H9 (cell line): ENCODE data around the gene CSNK1E. TPM values are rescaled to one million over a fixed set of nuclear protein-coding genes. Genes with fewer than 3 reads are reported as not detected.

ENCODE experiments used
- DNase-seq: peaks from one replicate; pipeline ENCODE4 v3.0.0-alpha.2; 2017
- H2AFZ ChIP-seq: one replicate; pipeline ENCODE4 v1.6.1; 2013; ENCODE audit warnings: mild to moderate bottlenecking, low read length, control low read depth, moderate library complexity
- H2AK5ac ChIP-seq: 2 replicates; pipeline ENCODE4 v1.6.1; 2013; ENCODE audit warnings: low read length, control low read depth, mixed read lengths; ENCODE audit not compliant: insufficient read length
- H2BK120ac ChIP-seq: one replicate; pipeline ENCODE4 v1.6.1; 2013; ENCODE audit warnings: low read depth, mild to moderate bottlenecking, low read length, control low read depth, inconsistent platforms; ENCODE audit not compliant: poor library complexity, severe bottlenecking
- H2BK12ac ChIP-seq: 2 replicates; pipeline ENCODE4 v1.6.1; 2013; ENCODE audit warnings: low read length, control low read depth, mixed read lengths, low read depth; ENCODE audit not compliant: insufficient read length
- H2BK15ac ChIP-seq: 2 replicates; pipeline ENCODE4 v1.6.1; 2013; ENCODE audit warnings: low read depth, low read length, control low read depth
- H2BK20ac ChIP-seq: one replicate; pipeline ENCODE4 v1.6.1; 2013; ENCODE audit warnings: low read depth, mild to moderate bottlenecking, low read length, control low read depth, inconsistent platforms; ENCODE audit not compliant: poor library complexity, severe bottlenecking
- H2BK5ac ChIP-seq: 2 replicates; pipeline ENCODE4 v1.6.1; 2013; ENCODE audit warnings: low read length, control low read depth, mixed read lengths; ENCODE audit not compliant: insufficient read length
- H3K14ac ChIP-seq: 2 replicates; pipeline ENCODE4 v1.6.1; 2013; ENCODE audit warnings: low read length, control low read depth; ENCODE audit not compliant: insufficient read depth
- H3K18ac ChIP-seq: 2 replicates; pipeline ENCODE4 v1.6.1; 2013; ENCODE audit warnings: low read depth, mild to moderate bottlenecking, mixed read lengths, low read length, control low read depth; ENCODE audit not compliant: insufficient read length
- H3K23ac ChIP-seq: 2 replicates; pipeline ENCODE4 v1.6.1; 2013; ENCODE audit warnings: low read length, control low read depth, mixed read lengths, low read depth; ENCODE audit not compliant: insufficient read length
- H3K23me2 ChIP-seq: 2 replicates; pipeline ENCODE4 v1.6.1; 2013; ENCODE audit warnings: low read depth, mild to moderate bottlenecking, mixed read lengths, low read length, control low read depth; ENCODE audit not compliant: insufficient read length, poor library complexity, severe bottlenecking
- H3K27ac ChIP-seq: 2 replicates; pipeline ENCODE4 v1.5.1; 2013; ENCODE audit warnings: low read length, control low read depth, mixed read lengths, low read depth; ENCODE audit not compliant: insufficient read length
- H3K27me3 ChIP-seq: 2 replicates; pipeline ENCODE4 v1.6.1; 2013; ENCODE audit warnings: low read length, control low read depth, inconsistent platforms; ENCODE audit not compliant: insufficient read depth
- H3K4ac ChIP-seq: 2 replicates; pipeline ENCODE4 v1.6.1; 2013; ENCODE audit warnings: low read depth, mild to moderate bottlenecking, control low read depth, inconsistent platforms, low read length, moderate library complexity
- H3K4me1 ChIP-seq: 2 replicates; pipeline ENCODE4 v1.6.1; 2013; ENCODE audit warnings: low read length, control low read depth, inconsistent platforms; ENCODE audit not compliant: insufficient read depth
- H3K4me2 ChIP-seq: 2 replicates; pipeline ENCODE4 v1.6.1; 2013; ENCODE audit warnings: low read length, control low read depth, mixed read lengths; ENCODE audit not compliant: insufficient read length, insufficient read depth
- H3K56ac ChIP-seq: 2 replicates; pipeline ENCODE4 v1.6.1; 2013; ENCODE audit warnings: low read depth, mild to moderate bottlenecking, mixed read lengths, low read length, control low read depth; ENCODE audit not compliant: insufficient read length
- H3K79me1 ChIP-seq: 2 replicates; pipeline ENCODE4 v1.6.1; 2013; ENCODE audit warnings: low read depth, mild to moderate bottlenecking, moderate library complexity, low read length, control low read depth, inconsistent platforms; ENCODE audit not compliant: insufficient read depth, poor library complexity, severe bottlenecking
- H3K79me2 ChIP-seq: 2 replicates; pipeline ENCODE4 v1.6.1; 2013; ENCODE audit warnings: low read length, control low read depth, inconsistent platforms; ENCODE audit not compliant: insufficient read depth
- H3K9ac ChIP-seq: 2 replicates; pipeline ENCODE4 v1.6.1; 2013; ENCODE audit warnings: low read length, control low read depth, mixed read lengths; ENCODE audit not compliant: insufficient read length; ENCODE audit errors: extremely low read depth
- H3K9me3 ChIP-seq: one replicate; pipeline ENCODE4 v1.6.1; 2013; ENCODE audit warnings: low read depth, low read length, inconsistent platforms; ENCODE audit not compliant: control insufficient read depth
- H3T11ph ChIP-seq: one replicate; pipeline ENCODE4 v1.6.1; 2013; ENCODE audit warnings: mild to moderate bottlenecking, low read length, control low read depth, inconsistent platforms
- H4K20me1 ChIP-seq: one replicate; pipeline ENCODE4 v1.6.1; 2013; ENCODE audit not compliant: control insufficient read depth, insufficient read length, insufficient read depth
- H4K5ac ChIP-seq: 2 replicates; pipeline ENCODE4 v1.6.1; 2013; ENCODE audit warnings: low read depth, mild to moderate bottlenecking, mixed read lengths, low read length, control low read depth; ENCODE audit not compliant: insufficient read length
- H4K8ac ChIP-seq: replicated peaks from 2 replicates; pipeline ENCODE4 v1.6.1; 2013; ENCODE audit warnings: low read length, control low read depth, mixed read lengths, low read depth; ENCODE audit not compliant: insufficient read length
- H4K91ac ChIP-seq: 2 replicates; pipeline ENCODE4 v1.6.1; 2013; ENCODE audit warnings: low read depth, mild to moderate bottlenecking, moderate library complexity, mixed read lengths, low read length, control low read depth; ENCODE audit not compliant: insufficient read length
- H3K27ac Mint-ChIP-seq, 3 experiments: 2 replicates in 2 of 3; 3 replicates in 1 of 3; pipeline ENCODE4 v1.8.0; 2020 to 2021; ENCODE audit warnings: mixed read lengths in 3 of 3, mild to moderate bottlenecking in 1 of 3, moderate library complexity in 1 of 3
- H3K27me3 Mint-ChIP-seq: 2 replicates; pipeline ENCODE4 v1.8.0; 2021; ENCODE audit warnings: low read depth, mild to moderate bottlenecking, moderate library complexity, mixed read lengths
- H3K36me3 Mint-ChIP-seq, 3 experiments: 2 replicates in 2 of 3; 3 replicates in 1 of 3; pipeline ENCODE4 v1.8.0; 2020 to 2021; ENCODE audit warnings: low read depth in 3 of 3, mixed read lengths in 3 of 3; ENCODE audit not compliant: insufficient read depth in 1 of 3
- H3K4me1 Mint-ChIP-seq, 2 experiments: 2 replicates each; pipeline ENCODE4 v1.8.0; 2020; ENCODE audit warnings: mixed read lengths in 2 of 2
- H3K4me3 Mint-ChIP-seq, 2 experiments: 2 replicates in 1 of 2; 3 replicates in 1 of 2; pipeline ENCODE4 v1.8.0; 2020 to 2021; ENCODE audit warnings: mild to moderate bottlenecking in 2 of 2, mixed read lengths in 2 of 2, moderate library complexity in 1 of 2
- H3K9me3 Mint-ChIP-seq, 2 experiments: 2 replicates in 1 of 2; 3 replicates in 1 of 2; pipeline ENCODE4 v1.8.0; 2020; ENCODE audit warnings: mild to moderate bottlenecking in 2 of 2, mixed read lengths in 2 of 2, moderate library complexity in 1 of 2
- WGBS: extraction: QIAGEN DNeasy Blood & Tissue Kit; methylation state at CpG from one replicate; pipeline ENCODE4 v1.1.7; 2013; ENCODE audit warnings: missing lambda C conversion rate, low lambda C conversion rate, mixed read lengths; ENCODE audit not compliant: insufficient read length; ENCODE audit errors: extremely low coverage; 5-methylcytosine and 5-hydroxymethylcytosine counted together
- total RNA-seq: library from RNA; stranded (reverse); gene quantifications from 2 replicates; pipeline ENCODE4 v1.2.1, GENCODE V29; 2021
- TF ChIP-seq, protein P1 (sequence below): fragments of 200-600 bp; sonication (generic); conservative IDR thresholded peaks from 3 replicates; pipeline ENCODE4 v1.8.0; 2021; ENCODE audit warnings: antibody characterized with exemption, mild to moderate bottlenecking

CSNK1E gene
- total RNA-seq, 1 experiment from 2014 or later: 236 TPM

DNA sequence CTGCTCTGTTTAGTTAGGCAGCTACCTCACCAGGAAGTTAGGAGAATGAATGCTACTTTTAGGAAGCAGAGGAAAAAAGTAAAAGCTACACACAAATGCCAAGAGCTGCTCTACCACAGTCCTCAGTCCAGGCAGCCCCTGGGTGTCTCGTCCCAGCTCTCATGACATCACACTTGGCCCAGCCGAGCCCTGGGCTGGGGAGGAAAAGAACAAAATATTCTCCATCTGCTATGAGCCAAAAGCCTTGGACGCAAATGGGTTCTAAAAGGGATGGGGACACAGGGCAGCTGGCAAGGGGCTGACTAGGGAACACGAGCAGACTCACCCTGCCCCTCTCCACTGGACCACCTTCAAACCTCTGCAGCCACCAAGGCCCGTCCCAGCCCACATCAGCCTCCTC lies 70.5 kb downstream of the CSNK1E start:
- Histone ChIP-seq H3K18ac (no peak overlapping the region), H3K14ac (no peak overlapping the region), H4K8ac (no peak overlapping the region), H3K4ac (no peak overlapping the region), H3K56ac (no peak overlapping the region), H2BK5ac (no peak overlapping the region), H3K4me1 (no peaks in the 10 kb centered on the region), H3K23me2 (no peaks in the 10 kb centered on the region), H3K9me3 (no peaks in the 10 kb centered on the region), H4K20me1 (no peaks in the 10 kb centered on the region), H3K79me2 (peaks cover 3% of the 10 kb centered on the region; the same call in 1 of the 2 replicates), H3K27ac (no peak overlapping the region), H3K23ac (no peak overlapping the region), H2AK5ac (no peak overlapping the region), H2BK120ac (no peak overlapping the region), H2BK12ac (no peak overlapping the region), H3T11ph (no peak overlapping the region), H4K5ac (no peak overlapping the region), H3K79me1 (no peaks in the 10 kb centered on the region), H2BK15ac (no peak overlapping the region), H2AFZ (no peak overlapping the region), H2BK20ac (no peak overlapping the region), H3K4me2 (no peak overlapping the region), H4K91ac (no peak overlapping the region), H3K27me3 (no peaks in the 10 kb centered on the region), H3K9ac (no peak overlapping the region)
- Mint-ChIP-seq H3K9me3 (0 out of 5 replicates have a peak, but pooled peaks cover 0 to 2% of the 10 kb centered on the region in 2 experiments), H3K27ac (0 out of 7 replicates have a peak overlapping the region, but pooled peaks of 1 of the 3 experiments have one; percentile 9), H3K36me3 (peaks cover 21 to 56% (median 35%) of the 10 kb centered on the region in 3 experiments), H3K4me1 (peaks cover 11 to 19% of the 10 kb centered on the region in 2 experiments), H3K4me3 (no peak overlapping the region), H3K27me3 (no peaks in the 10 kb centered on the region)
- no CpG with 5 or more reads among the region's 5 CpGs for WGBS
- no peak for DNase-seq
- TF ChIP-seq, protein P1, sequence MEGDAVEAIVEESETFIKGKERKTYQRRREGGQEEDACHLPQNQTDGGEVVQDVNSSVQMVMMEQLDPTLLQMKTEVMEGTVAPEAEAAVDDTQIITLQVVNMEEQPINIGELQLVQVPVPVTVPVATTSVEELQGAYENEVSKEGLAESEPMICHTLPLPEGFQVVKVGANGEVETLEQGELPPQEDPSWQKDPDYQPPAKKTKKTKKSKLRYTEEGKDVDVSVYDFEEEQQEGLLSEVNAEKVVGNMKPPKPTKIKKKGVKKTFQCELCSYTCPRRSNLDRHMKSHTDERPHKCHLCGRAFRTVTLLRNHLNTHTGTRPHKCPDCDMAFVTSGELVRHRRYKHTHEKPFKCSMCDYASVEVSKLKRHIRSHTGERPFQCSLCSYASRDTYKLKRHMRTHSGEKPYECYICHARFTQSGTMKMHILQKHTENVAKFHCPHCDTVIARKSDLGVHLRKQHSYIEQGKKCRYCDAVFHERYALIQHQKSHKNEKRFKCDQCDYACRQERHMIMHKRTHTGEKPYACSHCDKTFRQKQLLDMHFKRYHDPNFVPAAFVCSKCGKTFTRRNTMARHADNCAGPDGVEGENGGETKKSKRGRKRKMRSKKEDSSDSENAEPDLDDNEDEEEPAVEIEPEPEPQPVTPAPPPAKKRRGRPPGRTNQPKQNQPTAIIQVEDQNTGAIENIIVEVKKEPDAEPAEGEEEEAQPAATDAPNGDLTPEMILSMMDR: no peak
